ENCODE measurements around the gene LRRC8C.

LRRC8C gene

GRCh38 chr1:89652373-89652772, 19.5 kb downstream of the LRRC8C start:
- POLR2A ChIA-PET = no interaction called here
- CTCF ChIA-PET = interaction anchor here (1.8 to 3.3 kb wide), 3 partner anchors 9 to 110 kb away, joined by 5 to 18 read pairs (median 10); partner anchors contain the start of gene LRRC8C
- no peak for TF ChIP-seq CTCF (IDR thresholded peaks at IDR 0.05; ENCODE audit: control extremely low read depth, extremely low read depth, low read depth, missing control alignments)
- no peak for DNase-seq (ENCODE audit: extremely low spot score)

GRCh38 chr1:89657886-89658285, 25.0 kb downstream of the LRRC8C start:
- CTCF ChIA-PET = interaction anchor here (2.6 to 4.5 kb wide), 3 partner anchors 11 to 62 kb away, joined by 8 to 27 read pairs (median 12); no protein-coding TSS in a partner anchor
- DNase-seq (ENCODE audit: extremely low spot score) = peak; percentile 10
- no peak for TF ChIP-seq CTCF (IDR thresholded peaks at IDR 0.05; ENCODE audit: control extremely low read depth, extremely low read depth, low read depth, missing control alignments)
- POLR2A ChIA-PET = no interaction called here

- ChIA-PET POLR2A (no interaction called here), CTCF (interaction anchor here (1.1 to 4.5 kb wide), 5 partner anchors 9 to 29 kb away, joined by 3 to 27 read pairs (median 12); no protein-coding TSS in a partner anchor)
- no peak for DNase-seq (ENCODE audit: extremely low spot score)
- TF ChIP-seq CTCF (IDR thresholded peaks at IDR 0.05; ENCODE audit: control extremely low read depth, extremely low read depth, low read depth, missing control alignments) = no peak
Measured at GRCh38 chr1:89659322-89660081, 26.6 kb downstream of the LRRC8C start.

GRCh38 chr1:89660224-89661061, 27.5 kb downstream of the LRRC8C start:
- POLR2A ChIA-PET = no interaction called here
- CTCF ChIA-PET = interaction anchor here (1.5 to 3.3 kb wide), 5 partner anchors 9 to 34 kb away, joined by 5 to 15 read pairs (median 9); no protein-coding TSS in a partner anchor
- no peak for DNase-seq (ENCODE audit: extremely low spot score)
- no peak for TF ChIP-seq CTCF (IDR thresholded peaks at IDR 0.05; ENCODE audit: control extremely low read depth, extremely low read depth, low read depth, missing control alignments)

- DNase-seq (ENCODE audit: extremely low spot score) = no peak
- no peak for TF ChIP-seq CTCF (IDR thresholded peaks at IDR 0.05; ENCODE audit: control extremely low read depth, extremely low read depth, low read depth, missing control alignments)
- POLR2A ChIA-PET = no interaction called here
- CTCF ChIA-PET = interaction anchor here (1.2 kb wide), 1 partner anchor 30 kb away, joined by 3 read pairs; no protein-coding TSS in a partner anchor
Measured at GRCh38 chr1:89665941-89666340, 33.0 kb downstream of the LRRC8C start.

- TF ChIP-seq CTCF (IDR thresholded peaks at IDR 0.05; ENCODE audit: control extremely low read depth, extremely low read depth, low read depth, missing control alignments) = no peak
- POLR2A ChIA-PET = no interaction called here
- CTCF ChIA-PET = interaction anchor here (0.6 to 4.5 kb wide), 3 partner anchors 9 to 177 kb away, joined by 3 to 27 read pairs (median 24); no protein-coding TSS in a partner anchor
- no peak for DNase-seq (ENCODE audit: extremely low spot score)
Measured at GRCh38 chr1:89666640-89667039, 33.7 kb downstream of the LRRC8C start.

Measured in GM10248 (cell line).